ENCODE data around the gene PRR29. TPM values are rescaled to one million over a fixed set of nuclear protein-coding genes. Genes with fewer than 3 reads are reported as not detected.

PRR29 gene
- total RNA-seq, 5 donors from 2014 or later (not counting 1 experiment from before 2014, with no cell fraction given): 0.50 to 1.9 (median 1.1) TPM

DNA sequence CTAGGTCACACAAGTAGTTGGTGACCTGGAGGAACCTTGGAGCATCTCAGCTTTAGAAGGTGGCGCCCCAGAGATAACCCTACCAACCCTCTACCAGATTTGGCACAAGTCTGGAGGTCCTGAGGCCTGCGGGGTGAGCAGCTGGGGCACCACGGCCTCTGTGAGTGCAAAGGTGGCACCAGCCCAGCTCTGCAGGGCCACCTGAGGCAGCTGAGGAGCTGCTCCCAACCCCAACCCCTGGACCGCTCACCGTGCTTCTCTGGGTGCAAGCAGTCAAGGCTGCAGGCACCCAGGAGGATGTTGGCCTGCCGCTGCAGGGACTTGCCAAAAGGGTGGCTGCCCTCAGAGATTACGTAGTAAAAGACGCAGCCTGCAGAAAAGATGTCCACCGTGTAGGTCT, 50.7 kb downstream of the PRR29 start:
- Histone ChIP-seq H3K4me3 (ENCODE audit: control insufficient read depth in 1 of 2, extremely low read depth in 1 of 2, low read length in 1 of 2) (no peak overlapping the region), H3K27me3 (replicated peaks in 1 of 2; ENCODE audit: control insufficient read depth in 2 of 2, extremely low read depth in 1 of 2, insufficient read depth in 2 of 2, low read length in 1 of 2) (no peaks in the 10 kb centered on the region), H3K9me3 (no peaks in the 10 kb centered on the region), H3K4me1 (ENCODE audit: control insufficient read depth in 1 of 2, extremely low read depth in 1 of 2, insufficient read depth in 2 of 2, low read length in 2 of 2) (peaks cover 14 to 35% of the 10 kb centered on the region in 2 experiments), H3K27ac (ENCODE audit: low read length) (peak overlapping the region; percentile 78), H3K36me3 (ENCODE audit: control insufficient read depth in 2 of 2, extremely low read depth in 1 of 2, insufficient read depth in 1 of 2, low read length in 1 of 2) (peaks cover 19 to 77% of the 10 kb centered on the region in 2 donors)
- peaks cover 82% of the 10 kb centered on the region for H3K36me3 Mint-ChIP-seq
- peak overlapping the region; percentile 92 to 97 for H3K27ac Mint-ChIP-seq
- H3K9me3 Mint-ChIP-seq: no peaks in the 10 kb centered on the region
- ChIA-PET CTCF (interaction anchor here (1.1 to 4.1 kb wide), 5 partner anchors 15 to 85 kb away, joined by 3 to 22 read pairs (median 12); no protein-coding TSS in a partner anchor), POLR2A (no interaction called here)
- H3K27me3 Mint-ChIP-seq: no peaks in the 10 kb centered on the region
- DNase-seq (no peak), ATAC-seq (replicated peaks in 1 of 4) (no peak)
- H3K4me1 Mint-ChIP-seq: peaks cover 28 to 51% (median 35%) of the 10 kb centered on the region in 3 donors
- WGBS (ENCODE audit: insufficient coverage): 97% methylated on average over 7 of the region's 9 CpGs
- H3K4me3 Mint-ChIP-seq: no peak overlapping the region

DNA sequence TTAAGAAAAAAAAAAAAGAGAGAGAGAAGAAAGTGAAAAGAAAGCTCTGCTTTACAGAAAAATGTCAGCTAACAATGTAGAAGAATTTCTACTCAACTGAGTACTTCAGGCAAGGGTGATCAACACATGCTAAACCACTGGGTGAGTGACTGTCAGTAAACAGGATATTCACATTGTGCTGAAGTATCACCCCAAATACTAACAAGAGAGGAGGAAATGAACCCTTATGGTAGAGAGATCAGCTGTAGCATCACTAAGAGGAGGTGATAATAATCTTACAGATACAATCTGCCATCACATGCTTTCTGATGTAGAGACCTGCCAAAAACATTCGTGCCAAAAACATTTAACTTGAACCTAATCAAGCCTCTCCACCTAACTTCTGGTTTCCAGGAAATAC, 53.0 kb downstream of the PRR29 start:
- peak overlapping the region; percentile 78 for H3K27ac ChIP-seq (ENCODE audit: low read length)

DNA sequence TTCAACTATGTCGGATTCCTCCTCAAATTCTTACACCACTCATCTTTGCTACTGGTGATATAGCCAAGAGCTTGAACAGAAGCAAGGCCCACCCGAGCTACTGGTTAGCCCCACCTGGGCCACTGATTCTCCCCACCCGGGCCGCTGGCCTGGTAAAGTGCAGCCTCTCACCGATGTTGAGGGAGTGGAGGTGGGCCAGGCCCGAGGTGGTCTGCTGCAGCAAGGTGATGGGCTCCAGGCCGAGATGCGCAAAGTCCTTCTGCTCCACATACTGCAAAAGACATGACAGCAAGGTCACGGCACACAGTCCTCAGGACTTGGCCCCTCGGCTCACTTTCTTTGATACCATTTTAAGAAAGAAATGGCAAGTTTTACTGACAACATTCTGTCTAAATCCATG, 55.0 kb downstream of the PRR29 start:
- WGBS (ENCODE audit: insufficient coverage): 94% methylated on average over 8 of the region's 10 CpGs
- Mint-ChIP-seq H3K27ac (peak overlapping the region; percentile 83 to 91), H3K9me3 (no peaks in the 10 kb centered on the region), H3K4me1 (peaks cover 39 to 80% (median 47%) of the 10 kb centered on the region in 3 donors), H3K27me3 (no peaks in the 10 kb centered on the region), H3K36me3 (peaks cover 76% of the 10 kb centered on the region), H3K4me3 (no peak overlapping the region)
- POLR2A ChIA-PET: interaction anchor here (0.6 to 1.0 kb wide), 3 partner anchors 9 to 429 kb away, joined by 3 to 6 read pairs (median 4); no protein-coding TSS in a partner anchor
- Histone ChIP-seq H3K27ac (ENCODE audit: low read length) (no peak overlapping the region), H3K4me3 (ENCODE audit: control insufficient read depth in 1 of 2, extremely low read depth in 1 of 2, low read length in 1 of 2) (no peak overlapping the region), H3K9me3 (no peaks in the 10 kb centered on the region), H3K4me1 (ENCODE audit: control insufficient read depth in 1 of 2, extremely low read depth in 1 of 2, insufficient read depth in 2 of 2, low read length in 2 of 2) (peaks cover 17 to 52% of the 10 kb centered on the region in 2 experiments), H3K36me3 (ENCODE audit: control insufficient read depth in 2 of 2, extremely low read depth in 1 of 2, insufficient read depth in 1 of 2, low read length in 1 of 2) (peaks cover 6 to 67% of the 10 kb centered on the region in 2 donors), H3K27me3 (replicated peaks in 1 of 2; ENCODE audit: control insufficient read depth in 2 of 2, extremely low read depth in 1 of 2, insufficient read depth in 2 of 2, low read length in 1 of 2) (no peaks in the 10 kb centered on the region)
- ATAC-seq (replicated peaks in 1 of 4) (no peak), DNase-seq (no peak)
- CTCF ChIA-PET: interaction anchor here (0.6 to 1.5 kb wide), 6 partner anchors 21 to 650 kb away, joined by 3 to 6 read pairs (median 4); partner anchors contain the start of gene GH1 (in 1 of the 2)

More for the DNA sequence above, 53.0 kb downstream of the PRR29 start:
- whole genome bisulfite sequencing (ENCODE audit: insufficient coverage): no CpG with 5 or more reads among the region's 1 CpG
- H3K9me3 ChIP-seq: no peaks in the 10 kb centered on the region
- CTCF ChIA-PET: interaction anchor here (0.7 to 2.7 kb wide), 10 partner anchors 9 to 132 kb away, joined by 3 to 22 read pairs (median 4); partner anchors contain the start of gene ERN1 (in 1 of the 2)
- Mint-ChIP-seq H3K27me3 (no peaks in the 10 kb centered on the region), H3K27ac (peak overlapping the region; percentile 92 to 97), H3K4me1 (peaks cover 31 to 67% (median 38%) of the 10 kb centered on the region in 3 donors), H3K4me3 (peak overlapping the region; percentile 41 to 52 (median 52)), H3K36me3 (peaks cover 74% of the 10 kb centered on the region), H3K9me3 (no peaks in the 10 kb centered on the region)
- peak in 18 of 35 experiments; percentile 6 to 72 (median 26) for DNase-seq
- ATAC-seq (replicated peaks in 1 of 4): peak; percentile 99 to 100 (median 100)
- POLR2A ChIA-PET: interaction anchor here in 1 of 2 donors (0.6 to 0.7 kb wide), 5 partner anchors 15 to 349 kb away, joined by 3 to 6 read pairs (median 3); no protein-coding TSS in a partner anchor
- peaks cover 9 to 75% of the 10 kb centered on the region in 2 donors for H3K36me3 ChIP-seq (ENCODE audit: control insufficient read depth in 2 of 2, extremely low read depth in 1 of 2, insufficient read depth in 1 of 2, low read length in 1 of 2)
- no peaks in the 10 kb centered on the region for H3K27me3 ChIP-seq (replicated peaks in 1 of 2; ENCODE audit: control insufficient read depth in 2 of 2, extremely low read depth in 1 of 2, insufficient read depth in 2 of 2, low read length in 1 of 2)
- no peak overlapping the region for H3K4me3 ChIP-seq (ENCODE audit: control insufficient read depth in 1 of 2, extremely low read depth in 1 of 2, low read length in 1 of 2)
- peaks cover 14 to 41% of the 10 kb centered on the region in 2 experiments for H3K4me1 ChIP-seq (ENCODE audit: control insufficient read depth in 1 of 2, extremely low read depth in 1 of 2, insufficient read depth in 2 of 2, low read length in 2 of 2)

Other genes with a start within 250 kb of the PRR29 start
- 10 to 100 TPM; 25.4 to 37.0 (median 33.0) TPM for gene CCDC47, start 224.8 kb upstream of the PRR29 start, total RNA-seq
- 100 to 1,000 TPM; 110 to 141 (median 123) TPM for gene DDX42, start 224.2 kb upstream of the PRR29 start, total RNA-seq
- gene PSMC5, start 170.9 kb upstream of the PRR29 start, total RNA-seq: 100 to 1,000 TPM in 3 of 5 donors, 10 to 100 TPM in 2; 83.9 to 114 (median 107) TPM
- gene FTSJ3, start 170.7 kb upstream of the PRR29 start, total RNA-seq: 10 to 100 TPM; 39.4 to 64.9 (median 53.3) TPM
- 100 to 1,000 TPM in 4 of 5 donors, 10 to 100 TPM in 1; 94.9 to 129 (median 121) TPM for gene SMARCD2, start 155.7 kb upstream of the PRR29 start, total RNA-seq
- not detected for gene CSH2, start 124.7 kb upstream of the PRR29 start, total RNA-seq
- not detected for gene GH2, start 116.4 kb upstream of the PRR29 start, total RNA-seq
- gene CSH1, start 101.8 kb upstream of the PRR29 start, total RNA-seq: not detected
- not detected for gene CSHL1, start 87.1 kb upstream of the PRR29 start, total RNA-seq
- not detected for gene GH1, start 79.5 kb upstream of the PRR29 start, total RNA-seq
- gene CD79B, start 66.0 kb upstream of the PRR29 start, total RNA-seq: 10 to 100 TPM; 13.4 to 53.1 (median 27.7) TPM
- gene SCN4A, start 25.4 kb upstream of the PRR29 start, total RNA-seq: under 1 TPM in 3 of 5 donors, not detected in 2; 0.13 to 0.18 (median 0.13) TPM
- gene ICAM2, start 22.3 kb downstream of the PRR29 start, total RNA-seq: 100 to 1,000 TPM in 3 of 5 donors, 10 to 100 TPM in 2; 69.6 to 132 (median 116) TPM
- 100 to 1,000 TPM in 3 of 5 donors, 10 to 100 TPM in 2; 71.2 to 146 (median 112) TPM for gene ERN1, start 131.8 kb downstream of the PRR29 start, total RNA-seq

Data from T-cell (primary cell).